GM12878 (cell line): ENCODE data around the gene IDI2. TPM values are rescaled to one million over a fixed set of nuclear protein-coding genes. Genes with fewer than 3 reads are reported as not detected.

Experiments
- ATAC-seq: fragments of 200-7000 bp; cut with Tn5 transposase; 3 replicates; pipeline ENCODE4 v1.9.1; 2020; ENCODE audit warnings: mild to moderate bottlenecking, moderate library complexity
- BruUV-seq: library from RNA; stranded (reverse); fragments of 400-500 nt; replicated peaks from 2 replicates; lab custom pipeline; 2021; lab: Mats Ljungman, UMichigan
- CTCF ChIA-PET: fragments of 300-600 bp; sonication (Branson Sonifier 250); formaldehyde crosslinking; extraction: SDS; loops from one replicate; lab custom pipeline; 2021; ENCODE audit warnings: inconsistent platforms; lab: Yijun Ruan, JAX
- POLR2A ChIA-PET: fragments of 350-600 bp; formaldehyde crosslinking; extraction: SDS; loops from one replicate; lab custom pipeline; 2021; ENCODE audit warnings: inconsistent platforms; lab: Charles Lee
- RAD21 ChIA-PET: fragments of 300-600 bp; sonication (Branson Sonifier 250); formaldehyde crosslinking; loops from one replicate; lab custom pipeline; 2023; ENCODE audit warnings: antibody characterized with exemption; ENCODE audit not compliant: unreplicated experiment; lab: Charles Lee
- SMC1A ChIA-PET: fragments of 300-600 bp; sonication (Branson Sonifier 250); formaldehyde crosslinking; loops from one replicate; lab custom pipeline; 2023; ENCODE audit not compliant: unreplicated experiment, uncharacterized antibody; lab: Charles Lee
- DNase-seq: peaks from one replicate; pipeline ENCODE4 v3.0.0-alpha.2; 2011; ENCODE audit warnings: low read depth, low spot score
- FAIRE-seq: peaks from 3 replicates; lab custom pipeline; 2011; peaks lifted over from hg19 to GRCh38; lab: Jason Lieb, UNC
- H2AFZ ChIP-seq: 2 replicates; pipeline ENCODE4 v1.6.0; 2011; ENCODE audit warnings: low read depth, low read length, control low read depth; ENCODE audit not compliant: control insufficient read depth
- H3K27ac ChIP-seq: 2 replicates; pipeline ENCODE4 v1.5.1; 2011; ENCODE audit warnings: control low read depth; ENCODE audit not compliant: control insufficient read depth, insufficient read depth
- H3K27me3 ChIP-seq, 2 experiments: replicated peaks in 1 of 2; 2 replicates each; pipeline versions ENCODE4 v1.6.0 to v1.6.1; 2011; ENCODE audit warnings: low read length in 1 of 2; ENCODE audit not compliant: control insufficient read depth in 2 of 2, insufficient read depth in 2 of 2
- H3K36me3 ChIP-seq, 2 experiments: 2 replicates each; pipeline ENCODE4 v1.5.1; 2011; ENCODE audit warnings: low read length in 1 of 2; ENCODE audit not compliant: control insufficient read depth in 2 of 2, insufficient read depth in 2 of 2
- H3K4me1 ChIP-seq: 2 replicates; pipeline ENCODE4 v1.6.1; 2011; ENCODE audit warnings: mild to moderate bottlenecking, low read length, moderate library complexity, mixed read lengths; ENCODE audit not compliant: control insufficient read depth, insufficient read depth
- H3K4me2 ChIP-seq: 2 replicates; pipeline ENCODE4 v1.6.0; 2011; ENCODE audit warnings: control low read depth; ENCODE audit not compliant: control insufficient read depth, insufficient read depth
- H3K4me3 ChIP-seq: fragments of 200-600 bp; sonication (generic); 2 replicates; pipeline ENCODE4 v1.5.1; 2016
- H3K79me2 ChIP-seq: 2 replicates; pipeline ENCODE4 v1.6.0; 2011; ENCODE audit warnings: low read length; ENCODE audit not compliant: control insufficient read depth, insufficient read depth
- H3K9ac ChIP-seq: 2 replicates; pipeline ENCODE4 v1.8.0; 2011; ENCODE audit warnings: low read length, control low read depth, mixed read lengths; ENCODE audit not compliant: control insufficient read depth, insufficient read depth
- H3K9me3 ChIP-seq: replicated peaks from 3 replicates; pipeline ENCODE4 v1.5.1; 2011; ENCODE audit warnings: mild to moderate bottlenecking, low read length; ENCODE audit not compliant: control insufficient read depth, insufficient read depth
- H4K20me1 ChIP-seq: 2 replicates; pipeline ENCODE4 v1.6.0; 2011; ENCODE audit not compliant: control insufficient read depth, insufficient read depth
- BCL11A ChIP-seq: IDR thresholded peaks from 2 replicates; pipeline ENCODE4 v1.6.1; 2011; ENCODE audit warnings: low read depth, low read length
- BHLHE40 ChIP-seq, 2 experiments: fragments of 450-650 bp in 1 of 2; IDR thresholded peaks; 2 replicates each; pipeline ENCODE4 v1.6.1; 2011 to 2017; ENCODE audit warnings: low read depth in 2 of 2, borderline replicate concordance in 1 of 2, improper control_type of control experiment in 1 of 2, low read length in 1 of 2, mild to moderate bottlenecking in 1 of 2
- CREM ChIP-seq: IDR thresholded peaks from 2 replicates; pipeline ENCODE4 v1.6.1; 2014; ENCODE audit warnings: antibody characterized with exemption, low read depth
- DPF2 ChIP-seq: fragments of 450-650 bp; IDR thresholded peaks from 2 replicates; pipeline ENCODE4 v1.6.1; 2017; ENCODE audit warnings: mild to moderate bottlenecking
- EZH2 ChIP-seq: IDR thresholded peaks from 2 replicates; pipeline ENCODE4 v1.6.1; 2012; ENCODE audit warnings: low read depth, mild to moderate bottlenecking, control low read depth, inconsistent platforms, low read length, borderline replicate concordance; ENCODE audit not compliant: control insufficient read depth
- JUNB ChIP-seq: IDR thresholded peaks from 2 replicates; pipeline ENCODE4 v1.6.1; 2016; ENCODE audit warnings: antibody characterized with exemption, mild to moderate bottlenecking
- MEF2B ChIP-seq: fragments of 450-650 bp; IDR thresholded peaks from 2 replicates; pipeline ENCODE4 v1.6.1; 2018; ENCODE audit warnings: mild to moderate bottlenecking, moderate library complexity; ENCODE audit not compliant: partially characterized antibody, poor library complexity, severe bottlenecking
- NRF1 ChIP-seq: conservative IDR thresholded peaks from 2 replicates; pipeline ENCODE4 v1.6.1; 2011; ENCODE audit warnings: mild to moderate bottlenecking, low read depth, low read length, improper control_type of control experiment
- PAX5 ChIP-seq: IDR thresholded peaks from 2 replicates; pipeline ENCODE4 v1.6.1; 2011; ENCODE audit warnings: low read depth, low read length, borderline replicate concordance
- POLR2A ChIP-seq: IDR thresholded peaks from 2 replicates; pipeline ENCODE4 v1.6.1; 2011; ENCODE audit warnings: low read depth, mild to moderate bottlenecking, low read length
- SIX5 ChIP-seq: IDR thresholded peaks from 2 replicates; pipeline ENCODE4 v1.6.1; 2011; ENCODE audit warnings: mild to moderate bottlenecking, low read depth, low read length, moderate library complexity; ENCODE audit not compliant: severe bottlenecking
- STAT1 ChIP-seq: fragments of 450-650 bp; conservative IDR thresholded peaks from 2 replicates; pipeline ENCODE4 v1.6.1; 2014; ENCODE audit warnings: antibody characterized with exemption, mild to moderate bottlenecking
- SUZ12 ChIP-seq: fragments of 200-600 bp; sonication (generic); IDR thresholded peaks from one replicate; pipeline ENCODE4 v1.6.1; 2018; ENCODE audit warnings: antibody characterized with exemption, mild to moderate bottlenecking; ENCODE audit not compliant: unreplicated experiment
- TARDBP ChIP-seq: IDR thresholded peaks from 2 replicates; pipeline ENCODE4 v1.6.1; 2016; ENCODE audit warnings: borderline replicate concordance
- TCF3 ChIP-seq: IDR thresholded peaks from 2 replicates; pipeline ENCODE4 v1.6.1; 2012; ENCODE audit warnings: low read depth, mild to moderate bottlenecking, low read length, borderline replicate concordance; ENCODE audit not compliant: insufficient read depth
- ZNF384 ChIP-seq: IDR thresholded peaks from 2 replicates; pipeline ENCODE4 v1.6.1; 2012; ENCODE audit warnings: low read depth, mild to moderate bottlenecking, low read length, improper control_type of control experiment, borderline replicate concordance
- WGBS: methylation state at CpG from one replicate; pipeline ENCODE4 v1.1.6; 2016; ENCODE audit warnings: low lambda C conversion rate; ENCODE audit not compliant: insufficient replicate concordance, insufficient coverage; ENCODE audit errors: missing lambda C conversion rate; 5-methylcytosine and 5-hydroxymethylcytosine counted together
- in situ Hi-C: fragments of 300-500 bp; cut with MboI; formaldehyde crosslinking; loops from 9 replicates; pipeline ENCODE4 v1.14.3; 2018; ENCODE audit warnings: mixed read lengths
- intact Hi-C: fragments of 100-400 bp; cut with micrococcal nuclease; formaldehyde crosslinking; loops from one replicate; pipeline ENCODE4 v1.14.2; 2022; ENCODE audit not compliant: unreplicated experiment
- polyA plus RNA-seq, 11 experiments: library from polyadenylated mRNA; depleted of rRNA in 4 of 11; unstranded in 6 of 11; stranded (reverse) in 5 of 11; fragments of >200 nt; fragmentation: Nextera tagmentation in 4 of 11; fragmentation: Illumina TruSeq in 1 of 11; extraction: Ambion mirVana in 4 of 11; extraction: Trizol in 1 of 11; gene quantifications; 1 replicate in 1 of 11; 2 replicates in 10 of 11; pipeline versions ENCODE4 v1.2.1 to v1.2.3, GENCODE V29; 2011 to 2016; ENCODE audit warnings: inconsistent platforms in 2 of 11, missing spikeins in 2 of 11, low read depth in 1 of 11
- total RNA-seq, 4 experiments: library from RNA; depleted of rRNA in 3 of 4; stranded (reverse); fragments of >200 nt in 3 of 4; fragmentation: Illumina TruSeq in 1 of 4; extraction: Trizol in 1 of 4; gene quantifications; 2 replicates each; pipeline versions ENCODE4 v1.2.1 to v1.2.3, GENCODE V29; 2013 to 2021
- TF ChIP-seq, protein P1 (sequence below): IDR thresholded peaks from 2 replicates; pipeline ENCODE4 v1.6.1; 2011; ENCODE audit warnings: borderline replicate concordance, low read depth, mild to moderate bottlenecking, moderate library complexity, low read length; ENCODE audit not compliant: insufficient read depth, poor library complexity, severe bottlenecking
- TF ChIP-seq, protein P2 (sequence below): fragments of 150-350 bp; IDR thresholded peaks from 2 replicates; pipeline ENCODE4 v1.6.1; 2014; ENCODE audit warnings: mild to moderate bottlenecking, low read depth, low read length

The IDI2 gene
- total and polyA plus RNA-seq, 10 of the 15 experiments (the other 5 are each of a cell fraction or from before 2014, with no cell fraction given) = 0.06 TPM; not detected in 9

DNA sequence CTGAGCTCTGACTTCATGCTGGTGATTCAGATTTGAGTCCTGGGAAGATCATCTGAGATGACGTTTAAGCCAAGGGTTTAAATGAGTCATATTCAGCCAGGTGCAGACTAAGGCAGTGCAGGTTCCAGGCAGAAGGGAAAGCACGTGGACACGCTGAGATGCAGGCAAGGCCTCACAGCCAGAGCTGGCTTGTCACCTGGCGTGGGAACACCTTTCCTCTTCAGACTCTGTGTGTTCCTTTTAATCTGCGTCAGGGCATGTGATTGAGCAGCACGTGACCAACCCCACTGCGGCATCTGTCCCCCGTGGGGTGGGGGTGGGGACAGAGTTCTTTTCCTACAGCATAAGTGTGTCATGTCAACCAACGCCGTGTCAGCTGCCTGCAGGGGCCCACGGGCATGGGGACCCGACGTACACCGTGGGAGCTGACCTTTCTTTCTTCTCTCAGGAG lies 10.7 kb upstream of the IDI2 start (continued):
- TF ChIP-seq MEF2B (peak; percentile 60), SIX5 (no peak), BHLHE40 (IDR thresholded peaks at IDR 0.05; ENCODE audit: borderline replicate concordance in 1 of 2, low read depth in 2 of 2, low read length in 1 of 2) (peak; percentile 57; a peak in 2 of 4 replicates), CREM (peak; percentile 49), PAX5 (no peak), JUNB (peak; percentile 71), DPF2 (no peak), BCL11A (no peak)
- TF ChIP-seq, protein P1, sequence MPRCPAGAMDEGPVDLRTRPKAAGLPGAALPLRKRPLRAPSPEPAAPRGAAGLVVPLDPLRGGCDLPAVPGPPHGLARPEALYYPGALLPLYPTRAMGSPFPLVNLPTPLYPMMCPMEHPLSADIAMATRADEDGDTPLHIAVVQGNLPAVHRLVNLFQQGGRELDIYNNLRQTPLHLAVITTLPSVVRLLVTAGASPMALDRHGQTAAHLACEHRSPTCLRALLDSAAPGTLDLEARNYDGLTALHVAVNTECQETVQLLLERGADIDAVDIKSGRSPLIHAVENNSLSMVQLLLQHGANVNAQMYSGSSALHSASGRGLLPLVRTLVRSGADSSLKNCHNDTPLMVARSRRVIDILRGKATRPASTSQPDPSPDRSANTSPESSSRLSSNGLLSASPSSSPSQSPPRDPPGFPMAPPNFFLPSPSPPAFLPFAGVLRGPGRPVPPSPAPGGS = peak; percentile 7
- TF ChIP-seq, all 136 proteins: peak for 18

DNA sequence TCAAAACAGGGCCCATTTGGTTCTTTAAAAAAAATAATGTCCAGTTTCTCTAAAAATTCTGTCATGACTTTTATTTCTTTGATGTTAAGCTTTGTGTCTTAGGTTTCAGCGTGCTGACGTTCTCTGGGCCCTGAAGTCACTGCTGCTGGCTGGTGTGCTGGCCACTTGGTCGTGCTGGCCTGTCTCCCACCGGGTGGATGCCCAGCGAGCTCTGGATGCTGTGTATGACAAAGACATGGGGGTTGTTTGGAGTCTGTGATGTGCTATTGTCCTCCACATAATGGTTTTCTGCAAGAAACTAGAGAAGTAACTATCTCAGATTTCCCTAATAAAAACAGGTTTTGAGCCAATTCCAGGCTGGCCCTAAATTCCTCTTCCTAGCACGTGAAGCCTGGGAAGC lies 9.5 kb upstream of the IDI2 start:
- ChIA-PET RAD21 (interaction anchor here (1.1 kb wide), 2 partner anchors 9 to 43 kb away, joined by 3 read pairs; no protein-coding TSS in a partner anchor), CTCF (interaction anchor here (0.6 kb wide), 1 partner anchor 35 kb away, joined by 5 read pairs; no protein-coding TSS in a partner anchor)
- H3K79me2 ChIP-seq = no peaks in the 10 kb centered on the region
- TF ChIP-seq, protein P2, sequence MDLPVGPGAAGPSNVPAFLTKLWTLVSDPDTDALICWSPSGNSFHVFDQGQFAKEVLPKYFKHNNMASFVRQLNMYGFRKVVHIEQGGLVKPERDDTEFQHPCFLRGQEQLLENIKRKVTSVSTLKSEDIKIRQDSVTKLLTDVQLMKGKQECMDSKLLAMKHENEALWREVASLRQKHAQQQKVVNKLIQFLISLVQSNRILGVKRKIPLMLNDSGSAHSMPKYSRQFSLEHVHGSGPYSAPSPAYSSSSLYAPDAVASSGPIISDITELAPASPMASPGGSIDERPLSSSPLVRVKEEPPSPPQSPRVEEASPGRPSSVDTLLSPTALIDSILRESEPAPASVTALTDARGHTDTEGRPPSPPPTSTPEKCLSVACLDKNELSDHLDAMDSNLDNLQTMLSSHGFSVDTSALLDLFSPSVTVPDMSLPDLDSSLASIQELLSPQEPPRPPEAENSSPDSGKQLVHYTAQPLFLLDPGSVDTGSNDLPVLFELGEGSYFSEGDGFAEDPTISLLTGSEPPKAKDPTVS = no peak
- no peak for TF ChIP-seq SUZ12
- no peak for TF ChIP-seq NRF1
- TF ChIP-seq POLR2A = no peak
- no peak for TF ChIP-seq ZNF384
- TF ChIP-seq STAT1 = no peak
- TF ChIP-seq TARDBP = no peak
- no peak for TF ChIP-seq BHLHE40 (IDR thresholded peaks at IDR 0.05; ENCODE audit: borderline replicate concordance in 1 of 2, low read depth in 2 of 2, low read length in 1 of 2)
- TF ChIP-seq EZH2 = no peak
- no peak for TF ChIP-seq TCF3

More for the DNA sequence above, 9.5 kb upstream of the IDI2 start:
- Histone ChIP-seq H3K4me1 (peaks cover 4% of the 10 kb centered on the region; the same call in 1 of the 2 replicates), H3K4me2 (no peak overlapping the region), H3K27ac (no peak overlapping the region), H3K4me3 (no peak overlapping the region), H3K36me3 (peaks cover 2 to 3% of the 10 kb centered on the region in 2 experiments; a peak in 3 of 4 replicates), H3K9me3 (no peaks in the 10 kb centered on the region), H3K27me3 (no peaks in the 10 kb centered on the region), H4K20me1 (no peaks in the 10 kb centered on the region), H3K9ac (no peak overlapping the region), H2AFZ (no peak overlapping the region)
- in situ Hi-C loops = no loop called here
- intact Hi-C loops = no loop called here
- no peak for ATAC-seq
- FAIRE-seq = no peak
- SMC1A ChIA-PET = interaction anchor here (1.2 kb wide), 1 partner anchor 15 kb away, joined by 3 read pairs; no protein-coding TSS in a partner anchor
- DNase-seq = no peak
- 92% methylated on average over 6 of the region's 6 CpGs for WGBS
- BruUV-seq = no TSS peak
- POLR2A ChIA-PET = interaction anchor here (1.1 to 1.3 kb wide), 2 partner anchors 9 to 48 kb away, joined by 4 to 5 read pairs; partner anchors contain the start of gene GTPBP4
